ENCODE measurements around the gene LMOD2. TPM values are rescaled to one million over a fixed set of nuclear protein-coding genes. Genes with fewer than 3 reads are reported as not detected.

Gene LMOD2
- total and polyA plus RNA-seq, 9 of the 15 experiments (the other 6 are each of a cell fraction or from before 2014, with no cell fraction given) = 0.04 TPM; not detected in 8

- TF ChIP-seq ZSCAN32 (CRISPR knock-in tag; IDR thresholded peaks at IDR 0.05) (0 out of 2 replicates have a peak, but pooled peaks have one; percentile 45), ATF4 (CRISPR knock-in tag; IDR thresholded peaks at IDR 0.05) (no peak), ATF3 (IDR thresholded peaks at IDR 0.05) (peak; percentile 73), ATF3 (CRISPR knock-in tag; conservative IDR thresholded peaks at IDR 0.05) (no peak), ZNF175 (CRISPR knock-in tag; IDR thresholded peaks at IDR 0.05; ENCODE audit: low read depth) (0 out of 2 replicates have a peak, but pooled peaks have one; percentile 4), CEBPB (tag; IDR thresholded peaks at IDR 0.05) (peak; percentile 46), CGGBP1 (CRISPR knock-in tag; IDR thresholded peaks at IDR 0.05) (no peak), ATF7 (IDR thresholded peaks at IDR 0.05) (no peak), CREM (IDR thresholded peaks at IDR 0.05; ENCODE audit: low read depth) (no peak), MXI1 (IDR thresholded peaks at IDR 0.05; ENCODE audit: low read depth, low read length) (no peak), HNRNPUL1 (IDR thresholded peaks at IDR 0.05; ENCODE audit: low read length) (no peak), ZNF584 (CRISPR knock-in tag; IDR thresholded peaks at IDR 0.05; ENCODE audit: low read depth) (no peak), ZNF311 (CRISPR knock-in tag; IDR thresholded peaks at IDR 0.05) (no peak), NFE2 (IDR thresholded peaks at IDR 0.05; ENCODE audit: low read depth) (no peak), MAFF (IDR thresholded peaks at IDR 0.05; ENCODE audit: low read length) (no peak)
Measured at GRCh38 chr7:123625254-123625653, 30.4 kb upstream of the LMOD2 start (continued).
